Prostate gland (tissue), 2 donors: ENCODE data around the gene STT3A. TPM values are rescaled to one million over a fixed set of nuclear protein-coding genes. Genes with fewer than 3 reads are reported as not detected.

Experiments used
- DNase-seq: peaks from one replicate; pipeline ENCODE4 v3.0.0-alpha.2; 2019; ENCODE audit warnings: low spot score
- H3K27ac ChIP-seq, 2 donors: fragments of 200-600 bp; sonication (generic); 2 replicates each; pipeline ENCODE4 v1.5.1; 2017 to 2019
- H3K27me3 ChIP-seq: fragments of 200-600 bp; sonication (generic); replicated peaks from 2 replicates; pipeline ENCODE4 v1.5.1; 2019; ENCODE audit not compliant: insufficient read depth
- H3K36me3 ChIP-seq, 2 donors: fragments of 200-600 bp; sonication (generic); 1 replicate in 1 of 2; 2 replicates in 1 of 2; pipeline versions ENCODE4 v1.5.1 to v1.8.1; 2017 to 2019
- H3K4me1 ChIP-seq: fragments of 200-600 bp; sonication (generic); replicated peaks from 2 replicates; pipeline ENCODE4 v1.5.1; 2019
- H3K4me3 ChIP-seq, 2 donors: fragments of 200-600 bp; sonication (generic); 2 replicates each; pipeline ENCODE4 v1.5.1; 2017 to 2019
- H3K9me3 ChIP-seq: fragments of 200-600 bp; sonication (generic); 2 replicates; pipeline ENCODE4 v1.5.1; 2017
- CTCF ChIP-seq, 4 experiments: fragments of 200-600 bp in 2 of 4; fragments of 450-650 bp in 2 of 4; sonication (generic) in 2 of 4; IDR thresholded peaks; 1 replicate in 3 of 4; 2 replicates in 1 of 4; pipeline ENCODE4 v1.5.1; 2016 to 2019; ENCODE audit warnings: antibody characterized with exemption in 4 of 4, mild to moderate bottlenecking in 2 of 4, moderate library complexity in 2 of 4
- POLR2A ChIP-seq: fragments of 450-650 bp; IDR thresholded peaks from one replicate; pipeline ENCODE4 v1.6.1; 2016; ENCODE audit warnings: antibody characterized with exemption, mild to moderate bottlenecking
- POLR2AphosphoS5 ChIP-seq: sonication (generic); formaldehyde crosslinking; IDR thresholded peaks from one replicate; pipeline ENCODE4 v1.6.1; 2017; ENCODE audit warnings: antibody characterized with exemption
- WGBS: methylation state at CpG from one replicate; pipeline ENCODE4 v1.1.5; 2018; 5-methylcytosine and 5-hydroxymethylcytosine counted together
- intact Hi-C: fragments of 100-400 bp; cut with DNase I; formaldehyde crosslinking; loops from one replicate; pipeline ENCODE4 v1.14.2; 2022
- total RNA-seq, 2 donors: library from RNA; depleted of rRNA; stranded (reverse); fragments of >200 nt; gene quantifications; one replicate each; pipeline ENCODE4 v1.1.0, GENCODE V29; 2016

Gene STT3A
- total RNA-seq, 2 donors from 2014 or later, result 90.1 to 124 TPM

- H3K4me1 ChIP-seq, result no peaks in the 10 kb centered on the region
- H3K36me3 ChIP-seq, result no peaks in the 10 kb centered on the region
- TF ChIP-seq CTCF (IDR thresholded peaks at IDR 0.05), result no peak
- TF ChIP-seq POLR2AphosphoS5, result no peak
- TF ChIP-seq POLR2A, result no peak
- H3K27me3 ChIP-seq, result no peaks in the 10 kb centered on the region
- peak; percentile 22 for DNase-seq
- peak overlapping the region; percentile 92 to 93 for H3K27ac ChIP-seq
- H3K4me3 ChIP-seq, result peak overlapping the region; percentile 77 to 82
- intact Hi-C loops, result loop anchor here (1.0 to 5.0 kb wide), 3 partner anchors 34 to 479 kb away; partner anchors contain the start of genes CHEK1, HYLS1 and TMEM218
- H3K9me3 ChIP-seq, result no peaks in the 10 kb centered on the region
- 2% methylated on average over 30 of the region's 30 CpGs for WGBS
Measured at GRCh38 chr11:125591649-125592304, 875 bp upstream of the STT3A start.

- DNase-seq, result peak; percentile 11
- H3K27ac ChIP-seq, result peak overlapping the region; percentile 77 to 92
Measured at GRCh38 chr11:125593114-125593820, 615 bp downstream of the STT3A start.

GRCh38 chr11:125594958-125595357, 2.3 kb downstream of the STT3A start:
- Histone ChIP-seq H3K36me3 (no peaks in the 10 kb centered on the region), H3K27me3 (no peaks in the 10 kb centered on the region), H3K27ac (no peak overlapping the region), H3K4me3 (no peak overlapping the region), H3K4me1 (no peaks in the 10 kb centered on the region), H3K9me3 (no peaks in the 10 kb centered on the region)
- no peak for TF ChIP-seq POLR2AphosphoS5
- TF ChIP-seq CTCF (IDR thresholded peaks at IDR 0.05), result no peak
- TF ChIP-seq POLR2A, result no peak
- DNase-seq, result no peak
- WGBS, result 50% methylated on average over 3 of the region's 3 CpGs
- intact Hi-C loops, result loop anchor here (5.0 kb wide), 2 partner anchors 292 to 483 kb away; partner anchors contain the start of genes HYLS1 and TMEM218

More at GRCh38 chr11:125593114-125593820, 615 bp downstream of the STT3A start:
- H3K36me3 ChIP-seq, result no peaks in the 10 kb centered on the region
- no peaks in the 10 kb centered on the region for H3K27me3 ChIP-seq
- intact Hi-C loops, result loop anchor here (5.0 kb wide), 2 partner anchors 294 to 481 kb away; partner anchors contain the start of genes HYLS1 and TMEM218
- H3K9me3 ChIP-seq, result no peaks in the 10 kb centered on the region
- 2% methylated on average over 18 of the region's 18 CpGs for WGBS
- peak overlapping the region; percentile 77 to 82 for H3K4me3 ChIP-seq
- TF ChIP-seq CTCF (IDR thresholded peaks at IDR 0.05) (no peak), POLR2A (no peak), POLR2AphosphoS5 (no peak)
- no peaks in the 10 kb centered on the region for H3K4me1 ChIP-seq

DNA sequence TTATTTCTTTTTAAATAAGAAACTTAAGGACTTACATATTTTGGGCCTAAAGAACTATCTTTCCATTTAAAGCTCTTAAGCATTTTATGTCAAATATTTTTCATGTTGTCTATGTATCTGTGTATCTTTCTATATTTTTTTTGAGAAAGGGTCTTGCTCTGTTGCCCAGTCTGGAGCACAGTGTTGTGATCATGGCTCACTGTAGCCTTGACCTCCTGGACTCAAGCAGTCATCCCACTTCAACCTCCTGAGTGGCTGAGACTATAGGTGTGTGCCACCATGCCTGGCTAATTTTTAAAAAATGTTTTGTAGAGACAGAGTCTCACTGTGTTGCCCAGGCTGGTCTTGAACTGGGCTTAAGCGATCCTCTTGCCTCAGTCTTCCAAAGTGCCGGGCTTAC, 8.0 kb downstream of the STT3A start:
- Histone ChIP-seq H3K4me3 (no peak overlapping the region), H3K4me1 (no peaks in the 10 kb centered on the region), H3K36me3 (peaks cover 4 to 19% of the 10 kb centered on the region in 2 donors), H3K27me3 (no peaks in the 10 kb centered on the region), H3K27ac (no peak overlapping the region), H3K9me3 (no peaks in the 10 kb centered on the region)
- DNase-seq, result no peak
- no peak for TF ChIP-seq POLR2AphosphoS5
- TF ChIP-seq CTCF (IDR thresholded peaks at IDR 0.05), result no peak
- TF ChIP-seq POLR2A, result no peak
- 98% methylated on average over 2 of the region's 2 CpGs for WGBS
- intact Hi-C loops, result no loop called here
